K562 (cell line): ENCODE measurements around the gene MCOLN2. TPM values are rescaled to one million over a fixed set of nuclear protein-coding genes. Genes with fewer than 3 reads are reported as not detected.

ENCODE experiments used
- ATAC-seq: fragments of 200-7000 bp; cut with Tn5 transposase; 3 replicates; pipeline ENCODE4 v1.9.1; 2020; ENCODE audit warnings: moderate library complexity
- BruUV-seq: library from RNA; stranded (reverse); fragments of 400-500 nt; replicated peaks from 2 replicates; lab custom pipeline; 2021; lab: Mats Ljungman, UMichigan
- CTCF ChIA-PET: fragments of 300-600 bp; formaldehyde crosslinking; extraction: SDS; loops from one replicate; lab custom pipeline; 2021; ENCODE audit warnings: low intra/inter-chr PET ratio; lab: Yijun Ruan, JAX
- POLR2A ChIA-PET: fragments of 300-600, 350-650 bp; sonication (Branson Sonifier 250); formaldehyde crosslinking; extraction: SDS; loops from one replicate; lab custom pipeline; 2021; ENCODE audit warnings: antibody characterized with exemption, inconsistent platforms; lab: Yijun Ruan, JAX
- DNase-seq, 4 experiments: peaks; one replicate each; pipeline versions ENCODE4 v3.0.0 to v3.0.0-alpha.2; 2011 to 2018; ENCODE audit warnings: low spot score in 3 of 4, mixed read lengths in 3 of 4; ENCODE audit errors: extremely low read depth in 1 of 4
- FAIRE-seq: peaks from 2 replicates; lab custom pipeline; 2011; peaks lifted over from hg19 to GRCh38; lab: Jason Lieb, UNC
- H2AFZ ChIP-seq: 2 replicates; pipeline ENCODE4 v1.6.0; 2011; ENCODE audit warnings: low read depth, low read length, control low read depth, inconsistent platforms
- H3K27ac ChIP-seq: fragments of 200-600 bp; 3 replicates; pipeline ENCODE4 v1.8.0; 2011; ENCODE audit warnings: low read depth, mild to moderate bottlenecking, control low read depth, inconsistent platforms, low read length, moderate library complexity, mixed read lengths; ENCODE audit errors: extremely low read depth
- H3K27me3 ChIP-seq, 2 experiments: fragments of 300-600 bp in 1 of 2; 2 replicates in 1 of 2; 3 replicates in 1 of 2; pipeline versions ENCODE4 v1.6.0 to v1.8.0; 2011; ENCODE audit warnings: inconsistent platforms in 2 of 2, low read length in 2 of 2, mild to moderate bottlenecking in 1 of 2, mixed read lengths in 1 of 2, moderate library complexity in 1 of 2; ENCODE audit not compliant: control insufficient read depth in 2 of 2, insufficient read depth in 2 of 2
- H3K36me3 ChIP-seq: fragments of 300-600 bp; 3 replicates; pipeline ENCODE4 v1.8.0; 2011; ENCODE audit warnings: mild to moderate bottlenecking, low read length, inconsistent platforms; ENCODE audit not compliant: control insufficient read depth, insufficient read depth
- H3K4me1 ChIP-seq, 2 experiments: fragments of 200-600 bp in 1 of 2; replicated peaks in 1 of 2; 2 replicates in 1 of 2; 3 replicates in 1 of 2; pipeline versions ENCODE4 v1.5.1 to v1.8.0; 2011; ENCODE audit warnings: inconsistent platforms in 2 of 2, low read length in 2 of 2, mild to moderate bottlenecking in 1 of 2, mixed read lengths in 1 of 2, moderate library complexity in 1 of 2; ENCODE audit not compliant: control insufficient read depth in 2 of 2, insufficient read depth in 2 of 2
- H3K4me2 ChIP-seq: 2 replicates; pipeline ENCODE4 v1.6.1; 2011; ENCODE audit warnings: low read length, control low read depth, inconsistent platforms, mixed read lengths; ENCODE audit not compliant: insufficient read depth
- H3K4me3 ChIP-seq: fragments of 200-600 bp; sonication (generic), shearing (Covaris generic); 2 replicates; pipeline ENCODE4 v1.5.1; 2016; ENCODE audit warnings: control low read depth, inconsistent platforms
- H3K79me2 ChIP-seq: fragments of 200-600 bp; 3 replicates; pipeline ENCODE4 v1.8.0; 2011; ENCODE audit warnings: low read length, inconsistent platforms; ENCODE audit not compliant: control insufficient read depth, insufficient read depth
- H3K9ac ChIP-seq, 2 experiments: 2 replicates each; pipeline versions ENCODE4 v1.6.0 to v1.6.1; 2011; ENCODE audit warnings: low read depth in 2 of 2, low read length in 2 of 2, control low read depth in 1 of 2, inconsistent platforms in 1 of 2, mild to moderate bottlenecking in 1 of 2, mixed read lengths in 1 of 2; ENCODE audit not compliant: insufficient read depth in 1 of 2
- H3K9me1 ChIP-seq: one replicate; pipeline ENCODE4 v1.6.0; 2011; ENCODE audit warnings: inconsistent platforms, mild to moderate bottlenecking, low read length, moderate library complexity; ENCODE audit not compliant: control insufficient read depth, insufficient read depth
- H3K9me3 ChIP-seq: replicated peaks from 2 replicates; pipeline ENCODE4 v1.5.1; 2011; ENCODE audit warnings: low read depth, low read length, inconsistent platforms; ENCODE audit not compliant: control insufficient read depth, insufficient read depth
- H4K20me1 ChIP-seq: replicated peaks from 2 replicates; pipeline ENCODE4 v1.6.1; 2011; ENCODE audit warnings: low read length, inconsistent platforms, mixed read lengths; ENCODE audit not compliant: control insufficient read depth, insufficient read depth
- CTCF ChIP-seq, 3 experiments: IDR thresholded peaks in 2 of 3; conservative IDR thresholded peaks in 1 of 3; 2 replicates each; pipeline ENCODE4 v1.5.1; 2011 to 2012; ENCODE audit warnings: low read length in 3 of 3, mild to moderate bottlenecking in 3 of 3, control low read depth in 2 of 3, improper control_type of control experiment in 1 of 3, inconsistent platforms in 1 of 3, low read depth in 1 of 3, mixed read lengths in 1 of 3, moderate library complexity in 1 of 3; ENCODE audit not compliant: insufficient read depth in 2 of 3
- E2F5 ChIP-seq: sonication (generic); formaldehyde crosslinking; IDR thresholded peaks from 2 replicates; pipeline ENCODE4 v1.8.0; 2022; ENCODE audit warnings: mild to moderate bottlenecking, missing genetic modification reagents
- SMARCB1 ChIP-seq: IDR thresholded peaks from 2 replicates; pipeline ENCODE4 v1.6.1; 2011; ENCODE audit warnings: improper control_type of control experiment, low read depth; ENCODE audit not compliant: insufficient read length
- ZNF146 ChIP-seq: IDR thresholded peaks from one replicate; pipeline ENCODE4 v1.6.1; 2018; ENCODE audit warnings: missing compliant biosample characterization; ENCODE audit not compliant: unreplicated experiment
- ZNF444 ChIP-seq: fragments of 250-450 bp; sonication (Bioruptor Pico); IDR thresholded peaks from 2 replicates; pipeline ENCODE4 v1.4.0; 2020; ENCODE audit warnings: mild to moderate bottlenecking, moderate library complexity
- WGBS: fragments of 100-300 bp; shearing (Covaris generic); methylation state at CpG from one replicate; pipeline ENCODE4 v1.1.6; 2016; ENCODE audit warnings: low coverage, mixed read lengths; ENCODE audit not compliant: insufficient coverage; ENCODE audit errors: missing lambda C conversion rate; 5-methylcytosine and 5-hydroxymethylcytosine counted together
- in situ Hi-C: fragments of 300-500 bp; cut with MboI; formaldehyde crosslinking; loops from 4 replicates; pipeline ENCODE4 v1.15.0; 2018; ENCODE audit warnings: inconsistent platforms, mixed read lengths
- intact Hi-C: fragments of 100-400 bp; cut with micrococcal nuclease; formaldehyde crosslinking; loops from 2 replicates; pipeline ENCODE4 v1.14.2; 2022
- polyA plus RNA-seq, 8 experiments: library from polyadenylated mRNA; depleted of rRNA in 4 of 8; stranded (reverse) in 5 of 8; unstranded in 3 of 8; fragments of >200 nt; fragmentation: Nextera tagmentation in 2 of 8; fragmentation: Illumina TruSeq in 1 of 8; extraction: Ambion mirVana in 2 of 8; extraction: Trizol in 1 of 8; gene quantifications; 2 replicates each; pipeline versions ENCODE4 v1.2.1 to v1.2.3, GENCODE V29; 2011 to 2014; ENCODE audit warnings: inconsistent platforms in 1 of 8, missing spikeins in 1 of 8
- total RNA-seq, 7 experiments: library from RNA; depleted of rRNA in 6 of 7; stranded (reverse); fragments of >200 nt in 6 of 7; fragmentation: Illumina TruSeq in 2 of 7; extraction: Trizol in 2 of 7; gene quantifications; 2 replicates each; pipeline versions ENCODE4 v1.2.1 to v1.2.3, GENCODE V29; 2011 to 2021; ENCODE audit warnings: low replicate concordance in 1 of 7
- TF ChIP-seq, protein P1 (sequence below): fragments of 450-650 bp; IDR thresholded peaks from 2 replicates; pipeline ENCODE4 v1.6.1; 2016; ENCODE audit warnings: mild to moderate bottlenecking, moderate library complexity

MCOLN2 gene
- total and polyA plus RNA-seq, 9 of the 15 experiments (the other 6 are each of a cell fraction or from before 2014, with no cell fraction given) = 0.18 TPM; not detected in 8

GRCh38 chr1:84876353-84876752 is 120.6 kb downstream of the MCOLN2 start:
- Histone ChIP-seq H2AFZ (no peak overlapping the region), H3K36me3 (no peaks in the 10 kb centered on the region), H3K27ac (no peak overlapping the region), H3K9me3 (no peaks in the 10 kb centered on the region), H3K79me2 (no peaks in the 10 kb centered on the region), H3K27me3 (no peaks in the 10 kb centered on the region), H3K4me3 (no peak overlapping the region), H3K9me1 (no peaks in the 10 kb centered on the region), H3K4me1 (no peaks in the 10 kb centered on the region), H3K9ac (no peak overlapping the region), H4K20me1 (no peaks in the 10 kb centered on the region), H3K4me2 (no peak overlapping the region)
- ChIA-PET POLR2A (interaction anchor here (1.2 kb wide), 1 partner anchor 12 kb away, joined by 3 read pairs; no protein-coding TSS in a partner anchor), CTCF (no interaction called here)
- no TSS peak for BruUV-seq
- ATAC-seq = no peak
- intact Hi-C loops = no loop called here
- DNase-seq = no peak
- in situ Hi-C loops = no loop called here
- no peak for FAIRE-seq
- WGBS = 2% methylated on average over 5 of the region's 5 CpGs
- no peak for TF ChIP-seq ZNF146 (CRISPR knock-in tag)
- no peak for TF ChIP-seq SMARCB1
- no peak for TF ChIP-seq CTCF (IDR thresholded peaks at IDR 0.05 in 2 of 3, conservative IDR thresholded peaks at IDR 0.05 in 1 of 3; ENCODE audit: insufficient read depth in 2 of 3, low read depth in 1 of 3, low read length in 3 of 3)
- no peak for TF ChIP-seq E2F5 (CRISPR knock-in tag)
- no peak for TF ChIP-seq ZNF444 (CRISPR knock-in tag)
- TF ChIP-seq, protein P1, sequence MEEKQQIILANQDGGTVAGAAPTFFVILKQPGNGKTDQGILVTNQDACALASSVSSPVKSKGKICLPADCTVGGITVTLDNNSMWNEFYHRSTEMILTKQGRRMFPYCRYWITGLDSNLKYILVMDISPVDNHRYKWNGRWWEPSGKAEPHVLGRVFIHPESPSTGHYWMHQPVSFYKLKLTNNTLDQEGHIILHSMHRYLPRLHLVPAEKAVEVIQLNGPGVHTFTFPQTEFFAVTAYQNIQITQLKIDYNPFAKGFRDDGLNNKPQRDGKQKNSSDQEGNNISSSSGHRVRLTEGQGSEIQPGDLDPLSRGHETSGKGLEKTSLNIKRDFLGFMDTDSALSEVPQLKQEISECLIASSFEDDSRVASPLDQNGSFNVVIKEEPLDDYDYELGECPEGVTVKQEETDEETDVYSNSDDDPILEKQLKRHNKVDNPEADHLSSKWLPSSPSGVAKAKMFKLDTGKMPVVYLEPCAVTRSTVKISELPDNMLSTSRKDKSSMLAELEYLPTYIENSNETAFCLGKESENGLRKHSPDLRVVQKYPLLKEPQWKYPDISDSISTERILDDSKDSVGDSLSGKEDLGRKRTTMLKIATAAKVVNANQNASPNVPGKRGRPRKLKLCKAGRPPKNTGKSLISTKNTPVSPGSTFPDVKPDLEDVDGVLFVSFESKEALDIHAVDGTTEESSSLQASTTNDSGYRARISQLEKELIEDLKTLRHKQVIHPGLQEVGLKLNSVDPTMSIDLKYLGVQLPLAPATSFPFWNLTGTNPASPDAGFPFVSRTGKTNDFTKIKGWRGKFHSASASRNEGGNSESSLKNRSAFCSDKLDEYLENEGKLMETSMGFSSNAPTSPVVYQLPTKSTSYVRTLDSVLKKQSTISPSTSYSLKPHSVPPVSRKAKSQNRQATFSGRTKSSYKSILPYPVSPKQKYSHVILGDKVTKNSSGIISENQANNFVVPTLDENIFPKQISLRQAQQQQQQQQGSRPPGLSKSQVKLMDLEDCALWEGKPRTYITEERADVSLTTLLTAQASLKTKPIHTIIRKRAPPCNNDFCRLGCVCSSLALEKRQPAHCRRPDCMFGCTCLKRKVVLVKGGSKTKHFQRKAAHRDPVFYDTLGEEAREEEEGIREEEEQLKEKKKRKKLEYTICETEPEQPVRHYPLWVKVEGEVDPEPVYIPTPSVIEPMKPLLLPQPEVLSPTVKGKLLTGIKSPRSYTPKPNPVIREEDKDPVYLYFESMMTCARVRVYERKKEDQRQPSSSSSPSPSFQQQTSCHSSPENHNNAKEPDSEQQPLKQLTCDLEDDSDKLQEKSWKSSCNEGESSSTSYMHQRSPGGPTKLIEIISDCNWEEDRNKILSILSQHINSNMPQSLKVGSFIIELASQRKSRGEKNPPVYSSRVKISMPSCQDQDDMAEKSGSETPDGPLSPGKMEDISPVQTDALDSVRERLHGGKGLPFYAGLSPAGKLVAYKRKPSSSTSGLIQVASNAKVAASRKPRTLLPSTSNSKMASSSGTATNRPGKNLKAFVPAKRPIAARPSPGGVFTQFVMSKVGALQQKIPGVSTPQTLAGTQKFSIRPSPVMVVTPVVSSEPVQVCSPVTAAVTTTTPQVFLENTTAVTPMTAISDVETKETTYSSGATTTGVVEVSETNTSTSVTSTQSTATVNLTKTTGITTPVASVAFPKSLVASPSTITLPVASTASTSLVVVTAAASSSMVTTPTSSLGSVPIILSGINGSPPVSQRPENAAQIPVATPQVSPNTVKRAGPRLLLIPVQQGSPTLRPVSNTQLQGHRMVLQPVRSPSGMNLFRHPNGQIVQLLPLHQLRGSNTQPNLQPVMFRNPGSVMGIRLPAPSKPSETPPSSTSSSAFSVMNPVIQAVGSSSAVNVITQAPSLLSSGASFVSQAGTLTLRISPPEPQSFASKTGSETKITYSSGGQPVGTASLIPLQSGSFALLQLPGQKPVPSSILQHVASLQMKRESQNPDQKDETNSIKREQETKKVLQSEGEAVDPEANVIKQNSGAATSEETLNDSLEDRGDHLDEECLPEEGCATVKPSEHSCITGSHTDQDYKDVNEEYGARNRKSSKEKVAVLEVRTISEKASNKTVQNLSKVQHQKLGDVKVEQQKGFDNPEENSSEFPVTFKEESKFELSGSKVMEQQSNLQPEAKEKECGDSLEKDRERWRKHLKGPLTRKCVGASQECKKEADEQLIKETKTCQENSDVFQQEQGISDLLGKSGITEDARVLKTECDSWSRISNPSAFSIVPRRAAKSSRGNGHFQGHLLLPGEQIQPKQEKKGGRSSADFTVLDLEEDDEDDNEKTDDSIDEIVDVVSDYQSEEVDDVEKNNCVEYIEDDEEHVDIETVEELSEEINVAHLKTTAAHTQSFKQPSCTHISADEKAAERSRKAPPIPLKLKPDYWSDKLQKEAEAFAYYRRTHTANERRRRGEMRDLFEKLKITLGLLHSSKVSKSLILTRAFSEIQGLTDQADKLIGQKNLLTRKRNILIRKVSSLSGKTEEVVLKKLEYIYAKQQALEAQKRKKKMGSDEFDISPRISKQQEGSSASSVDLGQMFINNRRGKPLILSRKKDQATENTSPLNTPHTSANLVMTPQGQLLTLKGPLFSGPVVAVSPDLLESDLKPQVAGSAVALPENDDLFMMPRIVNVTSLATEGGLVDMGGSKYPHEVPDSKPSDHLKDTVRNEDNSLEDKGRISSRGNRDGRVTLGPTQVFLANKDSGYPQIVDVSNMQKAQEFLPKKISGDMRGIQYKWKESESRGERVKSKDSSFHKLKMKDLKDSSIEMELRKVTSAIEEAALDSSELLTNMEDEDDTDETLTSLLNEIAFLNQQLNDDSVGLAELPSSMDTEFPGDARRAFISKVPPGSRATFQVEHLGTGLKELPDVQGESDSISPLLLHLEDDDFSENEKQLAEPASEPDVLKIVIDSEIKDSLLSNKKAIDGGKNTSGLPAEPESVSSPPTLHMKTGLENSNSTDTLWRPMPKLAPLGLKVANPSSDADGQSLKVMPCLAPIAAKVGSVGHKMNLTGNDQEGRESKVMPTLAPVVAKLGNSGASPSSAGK = no peak
